HG03558 (cell line): Measurements from ENCODE around the gene SLC6A12.

Experiments used
- ATAC-seq: cut with Tn5 transposase; IDR thresholded peaks from one replicate; pipeline ENCODE4 v1.9.1; 2021; ENCODE audit warnings: moderate number of reproducible peaks; ENCODE audit not compliant: unreplicated experiment; ENCODE audit errors: extremely low read depth

The SLC6A12 gene

DNA sequence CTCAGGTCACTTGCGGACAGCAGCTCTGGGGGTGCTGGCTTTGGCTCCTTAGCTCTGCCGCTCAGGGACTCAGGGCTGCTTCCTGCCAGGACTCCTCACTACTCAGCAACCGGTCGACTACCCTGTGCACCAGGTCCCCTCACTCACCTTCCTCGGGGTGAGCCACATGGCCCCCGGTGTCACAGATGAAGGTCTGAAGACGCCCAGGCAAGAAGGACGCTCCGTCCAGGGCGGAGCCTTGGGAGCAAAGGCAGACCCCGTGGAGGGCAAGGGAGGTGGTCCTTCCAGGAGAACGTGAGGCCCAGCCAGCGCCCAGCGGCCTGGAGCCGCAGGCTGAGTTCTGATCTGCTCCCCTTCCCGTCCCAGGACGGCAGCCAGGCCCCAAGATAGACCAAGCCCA is 32.0 kb downstream of the SLC6A12 start:
- ATAC-seq: no peak

DNA sequence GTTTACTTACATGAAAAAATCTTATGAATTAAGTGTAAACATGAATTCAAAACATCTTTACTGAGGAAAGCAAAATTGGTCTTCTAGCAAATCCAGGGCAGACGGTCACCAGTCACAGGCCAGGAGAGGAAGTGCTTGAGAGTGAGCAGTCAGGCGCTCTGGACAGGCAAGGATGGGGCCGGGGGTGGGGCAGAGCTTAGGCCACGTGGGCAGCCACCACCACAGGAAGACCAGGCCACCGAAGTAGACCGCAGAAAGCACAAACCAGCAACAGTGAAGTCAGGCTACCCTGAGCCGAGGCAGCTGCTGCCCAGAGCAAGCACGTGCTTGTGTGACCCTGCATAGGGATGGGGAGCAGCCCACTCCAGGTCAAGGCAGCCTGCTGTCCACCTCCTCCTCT is 33.5 kb downstream of the SLC6A12 start:
- no peak for ATAC-seq

- ATAC-seq: no peak
These were observed 34.1 kb downstream of the SLC6A12 start for GRCh38 chr12:179885-180284.

- ATAC-seq: no peak
These were observed 34.6 kb downstream of the SLC6A12 start for GRCh38 chr12:179131-179884.

DNA sequence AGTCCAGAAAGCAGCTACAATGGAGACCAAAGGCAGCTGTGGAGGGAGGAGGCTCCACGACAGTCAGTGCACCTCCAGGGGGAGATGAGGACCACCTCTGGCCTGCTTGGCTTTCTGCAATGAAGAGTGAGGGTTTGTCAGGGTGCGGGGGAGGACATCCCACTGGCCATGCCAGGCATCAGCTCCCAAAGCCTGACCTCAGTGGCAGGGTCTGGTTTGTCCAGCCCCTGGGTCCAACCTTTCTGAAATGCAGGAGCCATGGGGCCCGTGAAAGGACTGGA is 35.2 kb downstream of the SLC6A12 start:
- ATAC-seq: no peak

DNA sequence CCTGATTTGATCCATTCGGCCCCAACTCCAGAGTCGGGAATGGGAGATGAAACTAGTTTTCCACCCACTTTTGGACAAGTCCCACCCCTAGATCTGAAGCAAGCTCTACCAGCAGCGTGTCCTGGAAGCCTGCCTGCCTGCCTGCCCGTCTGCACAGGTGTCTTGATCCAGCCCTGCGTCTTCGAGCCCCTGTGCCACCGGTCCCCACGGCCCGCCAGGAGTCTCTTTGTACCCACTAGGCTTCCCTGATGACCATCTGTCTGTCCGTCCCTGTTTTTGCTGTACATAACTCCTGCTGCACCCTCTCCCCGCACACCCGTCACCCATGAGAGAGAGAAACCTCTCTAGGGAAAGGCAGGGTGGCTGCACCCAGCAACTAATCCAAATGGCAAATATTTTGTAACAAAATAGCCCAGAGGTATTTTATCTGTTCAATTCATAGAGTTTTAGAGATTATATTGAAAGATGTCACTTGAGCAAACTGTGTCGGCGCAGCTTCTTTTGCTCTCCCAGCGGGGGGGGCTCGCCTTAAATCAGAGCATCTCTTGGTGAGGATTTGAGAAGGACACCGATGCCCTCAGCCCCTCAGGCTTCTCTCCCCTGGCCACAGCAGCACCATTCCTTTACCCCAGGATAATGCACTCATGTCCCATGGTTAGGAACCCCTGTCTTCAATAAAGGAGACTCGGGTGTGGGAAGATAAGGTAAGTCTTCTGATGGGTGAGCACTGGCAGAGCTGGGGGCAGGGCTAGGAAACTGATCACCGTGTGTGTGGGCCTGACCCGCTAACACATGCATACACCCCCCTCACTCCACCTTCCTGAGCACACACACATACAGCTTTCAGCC is 35.8 kb downstream of the SLC6A12 start:
- ATAC-seq: no peak

- no peak for ATAC-seq
These were observed 36.5 kb downstream of the SLC6A12 start for GRCh38 chr12:177336-177979.

- no peak for ATAC-seq
These were observed 37.4 kb downstream of the SLC6A12 start for GRCh38 chr12:176321-177181.

- no peak for ATAC-seq
These were observed 38.2 kb downstream of the SLC6A12 start for GRCh38 chr12:175759-176158.

DNA sequence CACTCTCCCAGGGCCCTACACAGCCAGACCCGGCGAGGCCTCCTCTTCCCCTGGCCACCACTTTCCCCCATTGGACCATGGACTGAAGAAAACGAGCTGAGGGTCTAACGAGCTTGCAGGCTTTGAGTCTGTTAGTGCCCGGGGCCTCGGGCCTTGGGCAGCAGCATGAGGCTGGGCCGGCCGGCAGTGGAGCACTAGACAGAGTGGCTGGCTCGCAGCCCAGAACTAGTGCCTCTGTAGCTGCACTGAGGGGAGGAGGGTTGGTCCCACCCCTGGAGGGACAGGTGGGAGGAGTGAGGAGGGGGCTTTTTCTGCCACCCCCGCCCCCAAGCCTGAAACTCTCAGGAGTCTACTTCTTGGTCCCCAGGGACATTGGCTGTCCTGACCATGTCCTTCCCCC is 38.7 kb downstream of the SLC6A12 start:
- ATAC-seq: no peak

- no peak for ATAC-seq
These were observed 39.4 kb downstream of the SLC6A12 start for GRCh38 chr12:174596-174995.

DNA sequence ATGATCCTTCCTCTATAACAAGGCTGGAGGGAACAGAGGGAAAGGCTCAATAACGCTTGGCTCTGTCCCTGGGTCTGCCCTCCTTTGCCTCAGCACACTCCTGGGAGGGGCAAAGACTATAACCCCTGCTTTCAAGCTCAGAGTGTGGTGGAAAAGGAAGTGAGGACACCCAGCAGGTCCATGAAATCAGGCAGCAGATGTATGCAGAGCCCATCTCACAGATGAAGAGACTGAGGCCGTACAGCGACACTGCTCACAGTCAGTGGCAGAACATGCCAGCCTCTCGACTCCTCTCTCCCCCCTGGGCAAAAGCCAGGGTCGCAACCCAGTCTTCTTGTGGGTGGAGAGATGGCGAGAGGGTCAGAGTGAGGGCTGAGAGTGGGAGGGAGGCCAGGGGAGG is 39.8 kb downstream of the SLC6A12 start:
- ATAC-seq: no peak

DNA sequence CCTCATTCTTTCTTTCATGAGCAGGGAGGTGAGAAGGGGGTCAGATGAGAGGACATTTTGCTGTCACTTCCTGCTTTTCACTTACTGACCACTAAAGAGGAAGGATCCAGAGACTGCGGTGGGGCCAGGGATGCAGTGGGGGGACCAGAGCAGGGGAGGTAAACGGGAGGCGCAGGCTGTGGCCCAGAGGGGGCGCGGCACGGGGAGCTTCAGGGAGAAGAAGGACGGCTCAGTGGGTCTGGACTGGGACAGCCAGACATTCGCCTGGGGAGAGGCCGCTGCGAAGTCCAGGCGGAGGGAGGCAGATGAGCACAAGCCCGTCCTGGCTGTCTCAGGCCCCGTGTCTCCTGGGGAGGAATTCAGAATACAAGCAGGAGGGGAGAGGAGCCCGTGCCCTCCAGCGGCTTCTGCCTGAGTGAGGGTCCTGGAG is 41.2 kb downstream of the SLC6A12 start:
- no peak for ATAC-seq

- no peak for ATAC-seq
These were observed 41.9 kb downstream of the SLC6A12 start for GRCh38 chr12:171743-172676.

- ATAC-seq: no peak
These were observed 42.7 kb downstream of the SLC6A12 start for GRCh38 chr12:171276-171675.

GRCh38 chr12:170371-171225 is 43.4 kb downstream of the SLC6A12 start:
- ATAC-seq: no peak

- ATAC-seq: no peak
These were observed 44.2 kb downstream of the SLC6A12 start for GRCh38 chr12:169528-170370.
